Thyroid gland (tissue), 4 donors: ENCODE results near the gene MTIF3. TPM values are rescaled to one million over a fixed set of nuclear protein-coding genes. Genes with fewer than 3 reads are reported as not detected.
A peak's percentile ranks its signal among the peaks of the same experiment; 100 is the strongest.

Experiments used
- DNase-seq, 2 donors: peaks; one replicate each; pipeline ENCODE4 v3.0.0-alpha.2; 2019
- H3K27ac ChIP-seq, 3 donors: fragments of 200-600 bp; sonication (generic); 1 replicate in 2 of 3; 2 replicates in 1 of 3; pipeline ENCODE4 v1.5.1; 2016 to 2019; ENCODE audit warnings: mild to moderate bottlenecking in 1 of 3, moderate library complexity in 1 of 3
- H3K27me3 ChIP-seq: fragments of 200-600 bp; sonication (generic); one replicate; pipeline ENCODE4 v1.5.1; 2019
- H3K36me3 ChIP-seq, 2 donors: fragments of 200-600 bp; sonication (generic); one replicate each; pipeline ENCODE4 v1.5.1; 2016 to 2019
- H3K4me1 ChIP-seq, 2 donors: fragments of 200-600 bp; sonication (generic); one replicate each; pipeline ENCODE4 v1.5.1; 2017 to 2019
- H3K4me3 ChIP-seq, 3 donors: fragments of 200-600 bp; sonication (generic); replicated peaks in 1 of 3; 1 replicate in 2 of 3; 2 replicates in 1 of 3; pipeline ENCODE4 v1.5.1; 2016; ENCODE audit warnings: mild to moderate bottlenecking in 1 of 3
- H3K9me3 ChIP-seq: fragments of 200-600 bp; sonication (generic); one replicate; pipeline ENCODE4 v1.5.1; 2017
- CTCF ChIP-seq, 6 experiments: fragments of 200-600 bp in 3 of 6; fragments of 450-650 bp in 3 of 6; sonication (generic) in 3 of 6; IDR thresholded peaks; one replicate each; pipeline ENCODE4 v1.5.1; 2016 to 2019; ENCODE audit warnings: antibody characterized with exemption in 6 of 6, mild to moderate bottlenecking in 2 of 6, inconsistent platforms in 1 of 6, moderate library complexity in 1 of 6
- POLR2A ChIP-seq, 2 donors: fragments of 450-650 bp; IDR thresholded peaks; one replicate each; pipeline ENCODE4 v1.6.1; 2017; ENCODE audit warnings: antibody characterized with exemption in 2 of 2, mild to moderate bottlenecking in 2 of 2, moderate library complexity in 1 of 2
- WGBS, 2 donors: methylation state at CpG; one replicate each; pipeline ENCODE4 v1.1.5; 2017; 5-methylcytosine and 5-hydroxymethylcytosine counted together
- intact Hi-C: fragments of 100-400 bp; cut with DNase I; formaldehyde crosslinking; loops from one replicate; pipeline ENCODE4 v1.15.1; 2023
- total RNA-seq, 4 donors: library from RNA; depleted of rRNA; stranded (reverse); fragments of >200 nt; gene quantifications; one replicate each; pipeline ENCODE4 v1.2.3, GENCODE V29; 2016

MTIF3 gene
- total RNA-seq, 4 donors from 2014 or later = 36.4 to 68.2 (median 54.8) TPM

DNA sequence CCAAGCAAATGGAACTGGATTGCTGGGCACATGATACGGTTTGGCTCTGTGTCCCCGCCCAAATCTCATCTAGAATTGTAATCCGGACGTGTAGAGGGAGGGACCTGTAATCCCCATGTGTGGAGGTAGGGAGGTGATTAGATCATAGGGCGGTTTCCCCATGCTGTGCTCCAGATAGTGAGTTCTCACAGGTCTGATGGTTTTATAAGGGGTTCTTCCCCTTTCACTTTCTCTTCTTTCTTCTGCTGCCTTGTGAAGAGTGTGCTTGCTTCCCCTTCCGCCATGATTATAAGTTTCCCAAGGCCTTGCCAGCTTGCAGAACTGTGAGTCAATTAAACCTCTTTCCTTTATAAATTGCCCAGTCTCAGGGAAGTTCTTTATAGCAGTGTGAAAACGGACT lies 32.6 kb upstream of the MTIF3 start:
- no peak for DNase-seq
- Histone ChIP-seq H3K36me3 (no peaks in the 10 kb centered on the region), H3K27me3 (no peaks in the 10 kb centered on the region), H3K27ac (no peak overlapping the region), H3K4me1 (no peaks in the 10 kb centered on the region), H3K4me3 (no peak overlapping the region), H3K9me3 (no peaks in the 10 kb centered on the region)
- intact Hi-C loops = loop anchor here (5.0 kb wide), 1 partner anchor 344 kb away; no protein-coding TSS in a partner anchor
- TF ChIP-seq CTCF (IDR thresholded peaks at IDR 0.05) (no peak), POLR2A (IDR thresholded peaks at IDR 0.05) (no peak)
- 81 to 87% methylated on average over 7 of the region's 7 CpGs for WGBS, 2 donors

DNA sequence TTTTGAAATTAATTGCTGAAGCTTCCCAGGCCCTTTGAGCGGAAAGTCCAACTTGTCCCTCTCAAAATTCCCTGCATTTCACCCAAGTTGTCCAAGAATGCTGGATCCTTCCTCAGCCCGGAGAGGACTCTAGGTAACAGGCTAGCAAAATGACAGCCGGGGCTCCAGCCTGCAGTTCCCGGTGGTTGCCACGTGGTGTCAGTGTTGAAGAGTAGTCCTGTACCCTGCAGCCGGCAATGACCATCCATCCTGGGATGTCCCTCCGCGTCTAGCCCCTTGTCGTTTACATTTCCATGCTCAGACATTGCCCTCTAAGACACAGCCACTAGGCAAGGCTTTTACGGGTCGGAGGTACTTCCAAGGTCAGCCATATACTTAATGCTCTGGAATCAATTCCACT lies 31.4 kb upstream of the MTIF3 start:
- peak; percentile 49 to 51 for DNase-seq
- H3K27ac ChIP-seq = no peak overlapping the region
- H3K4me3 ChIP-seq = no peak overlapping the region
- intact Hi-C loops = loop anchor here (5.0 kb wide), 1 partner anchor 346 kb away; no protein-coding TSS in a partner anchor
- no peaks in the 10 kb centered on the region for H3K9me3 ChIP-seq
- TF ChIP-seq POLR2A (IDR thresholded peaks at IDR 0.05) (no peak), CTCF (IDR thresholded peaks at IDR 0.05) (peak; percentile 31 to 61 (median 56))
- H3K4me1 ChIP-seq = no peaks in the 10 kb centered on the region
- no peaks in the 10 kb centered on the region for H3K27me3 ChIP-seq
- WGBS, 2 donors = 20 to 22% methylated on average over 11 of the region's 11 CpGs
- H3K36me3 ChIP-seq = no peaks in the 10 kb centered on the region

DNA sequence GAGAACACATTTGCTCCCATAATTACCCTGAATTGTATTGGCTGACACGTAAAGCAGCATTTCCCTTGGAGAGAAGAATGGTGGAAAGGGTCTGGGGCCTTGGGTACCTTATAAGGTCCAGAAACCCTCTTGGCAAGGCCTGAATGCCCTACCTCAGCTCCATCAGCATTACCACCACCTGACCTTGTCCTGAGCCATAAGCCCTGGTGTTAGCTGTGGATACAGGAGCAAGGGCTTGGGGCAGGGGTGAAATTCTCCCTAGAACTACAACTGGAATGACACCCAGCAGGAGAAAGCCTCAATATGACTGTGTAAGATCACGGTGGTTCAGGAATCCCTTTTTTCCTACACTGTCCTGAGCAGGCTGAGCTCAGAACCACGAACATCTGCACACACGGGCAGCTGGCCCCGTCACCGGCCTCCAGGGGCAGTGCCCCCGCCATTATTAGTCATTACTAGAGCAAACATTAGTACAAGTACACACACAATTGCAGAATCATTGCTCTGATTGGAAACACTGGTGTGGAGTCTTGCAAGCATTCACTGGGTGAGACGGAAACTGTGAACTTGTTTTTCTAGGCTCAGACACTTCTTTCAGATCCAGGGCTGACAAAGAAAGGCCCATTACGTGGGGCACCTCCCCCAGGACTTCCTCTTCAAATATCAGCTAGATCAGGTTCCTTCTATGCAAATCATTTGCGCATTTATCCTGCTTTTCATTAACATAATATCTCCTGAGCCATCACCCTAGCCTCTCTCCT lies 26.8 kb upstream of the MTIF3 start:
- no peaks in the 10 kb centered on the region for H3K4me1 ChIP-seq
- no peaks in the 10 kb centered on the region for H3K27me3 ChIP-seq
- no peaks in the 10 kb centered on the region for H3K9me3 ChIP-seq
- intact Hi-C loops = no loop called here
- no peak overlapping the region for H3K4me3 ChIP-seq
- H3K36me3 ChIP-seq = no peaks in the 10 kb centered on the region
- 38 to 40% methylated on average over 9 to 10 of the region's 10 CpGs for WGBS, 2 donors
- H3K27ac ChIP-seq = no peak overlapping the region
- TF ChIP-seq POLR2A (IDR thresholded peaks at IDR 0.05) (no peak), CTCF (IDR thresholded peaks at IDR 0.05) (no peak)
- no peak for DNase-seq

- intact Hi-C loops = no loop called here
- Histone ChIP-seq H3K4me3 (no peak overlapping the region), H3K36me3 (no peaks in the 10 kb centered on the region), H3K4me1 (no peaks in the 10 kb centered on the region), H3K27ac (no peak overlapping the region), H3K9me3 (no peaks in the 10 kb centered on the region), H3K27me3 (no peaks in the 10 kb centered on the region)
- 94 to 97% methylated on average over 13 of the region's 13 CpGs for WGBS, 2 donors
- DNase-seq = no peak
- no peak for TF ChIP-seq POLR2A (IDR thresholded peaks at IDR 0.05)
Observed at GRCh38 chr13:27474751-27475268, 24.4 kb upstream of the MTIF3 start.

DNA sequence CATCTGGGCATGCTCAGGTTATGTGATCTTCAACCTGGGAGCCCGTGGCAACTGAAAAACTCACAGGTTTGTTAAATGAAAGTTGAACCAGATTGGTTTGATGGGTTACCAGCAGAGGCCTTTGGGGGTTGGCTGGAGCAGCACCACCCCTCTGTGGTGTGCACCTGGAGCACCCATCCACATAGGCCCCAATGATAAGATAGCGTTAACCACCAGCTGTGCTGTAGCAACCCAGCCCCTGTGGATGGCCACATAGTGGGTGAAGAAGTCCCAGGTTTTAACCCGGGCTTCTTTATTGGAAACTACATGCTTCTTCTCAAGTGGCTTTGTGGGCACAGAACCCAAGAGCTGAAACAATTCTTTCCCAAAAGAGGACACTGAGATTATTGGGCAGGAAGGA lies 22.6 kb upstream of the MTIF3 start:
- Histone ChIP-seq H3K36me3 (no peaks in the 10 kb centered on the region), H3K4me3 (no peak overlapping the region), H3K4me1 (no peaks in the 10 kb centered on the region), H3K9me3 (no peaks in the 10 kb centered on the region), H3K27ac (no peak overlapping the region), H3K27me3 (no peaks in the 10 kb centered on the region)
- WGBS, 2 donors = 66 to 82% methylated on average over 3 of the region's 3 CpGs
- intact Hi-C loops = no loop called here
- TF ChIP-seq CTCF (IDR thresholded peaks at IDR 0.05) (no peak), POLR2A (IDR thresholded peaks at IDR 0.05) (no peak)
- DNase-seq = no peak
